ENCODE data around the gene DPEP2NB.

DPEP2NB gene

GRCh38 chr16:68015681-68016080, at the start of gene DPEP2NB:
Gene DPEP2NB, minus strand, starts transcription at chr16:68015911. Its CDS starts 141 bp downstream, at chr16:68015770.
- no peak for DNase-seq (ENCODE audit: low read depth)
- no peak within 1 kb of the TSS for H3K4me3 ChIP-seq (ENCODE audit: control insufficient read depth, low read depth, low read length)
- no peak for TF ChIP-seq CTCF (IDR thresholded peaks at IDR 0.05; ENCODE audit: control insufficient read depth, insufficient read depth, low read depth, low read length, missing control alignments)

GRCh38 chr16:68064791-68065365, 49.2 kb upstream of the DPEP2NB start:
- TF ChIP-seq CTCF (IDR thresholded peaks at IDR 0.05; ENCODE audit: control insufficient read depth, insufficient read depth, low read depth, low read length, missing control alignments), result peak; percentile 87
- H3K4me3 ChIP-seq (ENCODE audit: control insufficient read depth, low read depth, low read length), result no peak overlapping the region
- peak; percentile 25 for DNase-seq (ENCODE audit: low read depth)

- TF ChIP-seq CTCF (IDR thresholded peaks at IDR 0.05; ENCODE audit: control insufficient read depth, insufficient read depth, low read depth, low read length, missing control alignments), result no peak
- DNase-seq (ENCODE audit: low read depth), result no peak
Measured at GRCh38 chr16:68062910-68063393, 47.2 kb upstream of the DPEP2NB start.

GRCh38 chr16:68061396-68061795, 45.7 kb upstream of the DPEP2NB start:
- DNase-seq (ENCODE audit: low read depth), result no peak
- TF ChIP-seq CTCF (IDR thresholded peaks at IDR 0.05; ENCODE audit: control insufficient read depth, insufficient read depth, low read depth, low read length, missing control alignments), result no peak
- no peak overlapping the region for H3K4me3 ChIP-seq (ENCODE audit: control insufficient read depth, low read depth, low read length)

More at GRCh38 chr16:68062910-68063393, 47.2 kb upstream of the DPEP2NB start:
- H3K4me3 ChIP-seq (ENCODE audit: control insufficient read depth, low read depth, low read length), result no peak overlapping the region

GRCh38 chr16:68059804-68060203, 44.1 kb upstream of the DPEP2NB start:
- no peak for DNase-seq (ENCODE audit: low read depth)
- no peak overlapping the region for H3K4me3 ChIP-seq (ENCODE audit: control insufficient read depth, low read depth, low read length)
- no peak for TF ChIP-seq CTCF (IDR thresholded peaks at IDR 0.05; ENCODE audit: control insufficient read depth, insufficient read depth, low read depth, low read length, missing control alignments)

- DNase-seq (ENCODE audit: low read depth), result no peak
- no peak overlapping the region for H3K4me3 ChIP-seq (ENCODE audit: control insufficient read depth, low read depth, low read length)
- TF ChIP-seq CTCF (IDR thresholded peaks at IDR 0.05; ENCODE audit: control insufficient read depth, insufficient read depth, low read depth, low read length, missing control alignments), result no peak
Measured at GRCh38 chr16:68055395-68055794, 39.7 kb upstream of the DPEP2NB start.
